NCI-H1092 treated with DMSO at 0.1 percent for 48 hours (cell line): ENCODE measurements around the gene NPR3.

Experiments
- DNase-seq: peaks from one replicate; lab custom pipeline; 2025; lab: John Stamatoyannopoulos, UW

NPR3 gene

GRCh38 chr5:32712481-32713360 lies 1.6 kb downstream of the NPR3 start:
- no peak for DNase-seq

- no peak for DNase-seq
These were observed 2.2 kb downstream of the NPR3 start for GRCh38 chr5:32713361-32713769.

- DNase-seq: no peak
These were observed 2.8 kb downstream of the NPR3 start for GRCh38 chr5:32713770-32714381.

GRCh38 chr5:32714836-32715235 lies 3.7 kb downstream of the NPR3 start:
- DNase-seq: no peak

DNA sequence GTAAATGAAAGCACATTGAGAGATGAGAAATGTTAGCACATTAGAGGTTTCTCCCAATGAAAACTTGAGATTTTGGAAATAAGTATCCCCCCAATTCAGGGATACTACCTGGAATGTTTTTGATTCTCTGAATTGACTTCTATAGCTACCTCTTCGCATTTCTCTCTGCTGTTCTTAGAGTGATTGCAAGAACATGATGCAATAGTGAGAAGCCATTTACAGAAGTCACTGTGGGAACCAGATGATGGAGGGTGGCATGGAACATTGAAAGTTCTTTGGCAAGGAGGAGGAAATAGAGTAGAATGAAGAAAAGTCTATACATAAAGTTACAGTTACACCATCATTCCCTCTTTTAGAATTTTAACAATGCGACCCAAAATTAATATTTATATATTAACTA lies 9.2 kb downstream of the NPR3 start:
- no peak for DNase-seq

GRCh38 chr5:32721626-32722025 lies 10.5 kb downstream of the NPR3 start:
- DNase-seq: no peak

DNA sequence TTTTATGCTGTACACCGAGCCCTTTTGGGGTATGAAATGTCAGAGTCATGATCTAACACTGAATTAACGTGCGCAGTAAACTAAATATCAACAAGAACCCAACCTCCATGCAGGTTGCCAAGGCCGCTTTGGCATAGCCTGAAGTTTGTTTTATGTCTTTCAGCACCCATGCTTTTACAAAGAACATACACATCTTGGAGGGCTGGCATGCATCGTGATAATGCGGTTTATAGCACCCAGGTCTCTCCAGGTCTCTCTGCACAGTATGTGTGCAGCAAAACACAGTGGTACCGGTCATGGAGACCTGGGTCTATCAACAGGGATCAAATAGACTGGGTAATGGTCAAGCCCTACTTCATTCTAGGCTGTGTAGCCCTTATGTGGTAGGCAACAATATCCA lies 11.8 kb downstream of the NPR3 start:
- no peak for DNase-seq

DNA sequence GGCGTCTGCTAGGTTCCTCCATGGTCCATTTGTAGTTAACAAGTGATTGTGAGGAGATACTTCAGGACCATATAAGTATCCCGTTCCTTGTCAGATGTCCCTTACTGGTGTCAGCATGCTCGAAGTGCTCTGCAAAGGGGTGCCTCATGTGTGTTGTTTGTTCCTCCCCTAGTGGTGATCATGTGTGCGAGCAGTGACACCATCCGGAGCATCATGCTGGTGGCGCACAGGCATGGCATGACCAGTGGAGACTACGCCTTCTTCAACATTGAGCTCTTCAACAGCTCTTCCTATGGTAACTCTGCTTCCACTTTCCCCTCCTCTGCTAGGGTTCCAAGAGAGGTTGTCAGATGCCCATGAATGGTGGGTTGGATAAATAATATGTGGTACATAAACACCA lies 13.4 kb downstream of the NPR3 start:
- DNase-seq: no peak

DNA sequence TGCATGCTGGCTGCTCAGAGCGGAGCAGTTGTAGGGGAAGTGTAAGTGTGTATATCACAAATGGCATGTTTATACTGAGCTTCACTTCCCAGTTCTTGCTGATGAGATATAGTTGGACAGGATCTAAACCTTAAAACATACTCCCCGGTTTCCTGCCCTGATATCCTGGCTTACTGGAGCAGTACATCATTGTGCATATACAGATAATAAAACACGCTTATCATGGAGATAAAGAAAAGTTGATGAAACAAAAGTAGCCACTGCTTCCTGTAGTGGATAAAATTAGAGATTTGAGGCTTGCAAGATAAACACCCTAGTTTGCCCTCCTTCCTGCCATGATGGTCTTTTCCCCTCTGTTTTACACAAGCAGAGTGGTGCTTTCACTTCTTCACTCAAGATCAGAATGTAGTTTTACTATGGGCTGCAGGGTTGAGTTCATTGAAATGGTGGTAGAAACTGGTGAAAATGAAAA lies 15.0 kb downstream of the NPR3 start:
- DNase-seq: no peak

GRCh38 chr5:32729651-32730050 lies 18.5 kb downstream of the NPR3 start:
- no peak for DNase-seq

GRCh38 chr5:32733590-32734340 lies 22.6 kb downstream of the NPR3 start:
- no peak for DNase-seq

GRCh38 chr5:32734827-32735378 lies 23.8 kb downstream of the NPR3 start:
- DNase-seq: no peak

DNA sequence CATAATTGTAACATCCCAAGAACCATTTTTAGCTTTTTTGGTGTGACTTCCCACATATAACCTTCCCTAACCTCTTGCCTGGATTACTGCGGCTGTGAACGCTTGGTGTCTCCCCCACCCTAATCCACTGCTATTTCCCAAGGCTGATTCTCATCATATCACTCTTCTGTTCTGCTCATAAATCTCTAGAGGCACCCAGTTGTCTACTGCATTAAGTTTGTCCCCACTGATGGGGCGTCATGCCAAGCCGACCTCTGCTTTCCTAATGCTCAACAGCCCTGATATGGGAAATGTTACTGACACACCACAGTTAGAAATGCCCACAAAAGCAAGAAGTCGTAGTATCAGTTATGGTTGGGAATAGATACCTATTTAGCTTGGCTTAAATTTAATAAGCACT lies 24.4 kb downstream of the NPR3 start:
- no peak for DNase-seq

DNA sequence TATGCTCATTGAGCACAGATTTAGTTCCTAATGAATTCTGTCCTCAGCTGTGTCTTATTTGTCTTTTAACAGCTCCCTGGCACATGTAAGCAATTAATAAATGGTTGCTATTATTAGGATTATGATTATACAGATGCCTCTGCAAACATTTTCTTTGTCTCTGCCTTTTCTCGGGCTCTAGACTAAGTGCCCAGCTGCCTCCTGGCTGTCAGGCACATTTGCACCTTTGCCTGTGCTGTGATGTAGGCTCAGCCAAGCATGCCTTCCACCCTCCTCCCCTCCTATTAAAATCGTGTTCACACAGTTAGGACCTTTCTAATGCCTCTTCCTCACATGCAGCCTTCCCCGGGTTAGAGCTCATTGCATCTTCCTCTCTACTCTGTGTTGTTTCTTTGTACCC lies 25.7 kb downstream of the NPR3 start:
- no peak for DNase-seq

DNA sequence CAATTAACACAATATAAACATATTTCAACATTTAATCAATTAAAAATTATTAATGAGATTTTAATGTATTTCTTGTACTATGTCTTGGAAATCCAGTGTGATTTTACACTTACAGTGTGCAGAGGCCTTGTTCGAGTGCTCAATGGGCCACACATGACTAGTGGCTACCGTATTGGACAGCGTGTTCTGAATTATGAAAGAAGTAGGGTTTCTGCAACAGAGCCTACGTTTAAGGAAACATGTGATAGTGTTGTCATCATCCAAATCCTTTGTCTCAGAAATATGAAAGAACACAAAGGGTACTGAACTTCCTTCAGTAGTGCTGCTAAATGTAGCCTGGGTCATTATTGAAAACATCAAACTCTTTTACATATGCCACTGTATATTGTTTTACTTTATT lies 29.5 kb downstream of the NPR3 start:
- DNase-seq: no peak

- no peak for DNase-seq
These were observed 34.2 kb downstream of the NPR3 start for GRCh38 chr5:32745317-32745716.

DNA sequence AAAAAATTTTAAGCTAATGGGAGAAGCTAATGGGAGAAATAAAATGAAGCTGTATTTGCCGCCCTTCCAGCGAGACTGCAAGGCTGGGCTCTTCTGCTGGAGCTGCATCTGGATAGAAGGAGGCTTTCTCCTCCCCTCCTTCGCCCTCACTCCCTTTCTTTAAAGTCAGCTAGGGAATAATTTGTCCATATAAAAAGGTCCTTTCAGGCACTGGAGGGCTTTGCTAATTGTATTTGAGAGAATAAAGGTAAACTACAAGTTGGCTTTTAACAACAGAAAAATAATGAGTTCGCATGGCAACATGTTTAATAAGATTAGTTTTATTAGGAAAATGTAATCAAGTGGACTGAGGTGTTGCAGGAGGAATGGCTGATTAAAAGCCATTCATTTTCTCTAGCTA lies 41.3 kb downstream of the NPR3 start:
- DNase-seq: no peak

GRCh38 chr5:32753051-32753450 lies 41.9 kb downstream of the NPR3 start:
- DNase-seq: no peak

- no peak for DNase-seq
These were observed 42.6 kb downstream of the NPR3 start for GRCh38 chr5:32753765-32754164.

- no peak for DNase-seq
These were observed 43.2 kb downstream of the NPR3 start for GRCh38 chr5:32754284-32754683.

GRCh38 chr5:32760091-32760509 lies 49.0 kb downstream of the NPR3 start:
- no peak for DNase-seq

DNA sequence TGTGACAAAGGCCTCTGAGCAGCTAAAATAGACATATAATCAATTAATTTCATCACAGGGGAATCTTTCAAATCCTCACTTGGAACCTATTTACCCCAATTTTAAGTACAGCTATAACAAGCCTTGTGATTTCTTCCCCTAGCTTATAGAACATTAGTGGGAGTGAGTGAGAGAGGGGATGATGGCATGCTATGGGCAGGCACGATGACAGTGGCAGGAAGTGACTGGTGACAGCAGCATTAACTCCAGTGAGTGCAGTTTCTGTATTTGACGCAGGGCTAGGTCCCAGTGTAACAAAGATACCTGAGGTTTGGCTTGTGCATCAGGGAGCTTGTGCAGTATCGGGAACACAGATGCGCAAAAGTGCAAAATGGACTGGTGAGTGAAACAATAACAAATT lies 54.1 kb downstream of the NPR3 start:
- DNase-seq: no peak
